Glutamatergic neuron (in vitro differentiated cells): ENCODE data around the gene ADCY5. TPM values are rescaled to one million over a fixed set of nuclear protein-coding genes. Genes with fewer than 3 reads are reported as not detected.

Experiments
- DNase-seq: peaks from one replicate; pipeline ENCODE4 v3.0.0; 2022
- H3K27ac Mint-ChIP-seq: one replicate; pipeline ENCODE4 v1.8.0; 2020; ENCODE audit warnings: mild to moderate bottlenecking, mixed read lengths, inconsistent platforms; ENCODE audit not compliant: unreplicated experiment
- H3K27me3 Mint-ChIP-seq: one replicate; pipeline ENCODE4 v1.8.0; 2020; ENCODE audit warnings: mild to moderate bottlenecking, moderate library complexity, mixed read lengths, inconsistent platforms; ENCODE audit not compliant: unreplicated experiment
- H3K36me3 Mint-ChIP-seq: one replicate; pipeline ENCODE4 v1.8.0; 2020; ENCODE audit warnings: mild to moderate bottlenecking, mixed read lengths, inconsistent platforms; ENCODE audit not compliant: unreplicated experiment
- H3K4me1 Mint-ChIP-seq: one replicate; pipeline ENCODE4 v1.8.0; 2020; ENCODE audit warnings: mild to moderate bottlenecking, low read depth, mixed read lengths, inconsistent platforms; ENCODE audit not compliant: unreplicated experiment
- H3K4me3 Mint-ChIP-seq: one replicate; pipeline ENCODE4 v1.8.0; 2020; ENCODE audit warnings: mild to moderate bottlenecking, mixed read lengths, inconsistent platforms; ENCODE audit not compliant: unreplicated experiment
- H3K9me3 Mint-ChIP-seq: one replicate; pipeline ENCODE4 v1.8.0; 2020; ENCODE audit warnings: mild to moderate bottlenecking, moderate library complexity, mixed read lengths, inconsistent platforms; ENCODE audit not compliant: unreplicated experiment
- CTCF ChIP-seq: fragments of 200-600 bp; sonication (generic); IDR thresholded peaks from one replicate; pipeline ENCODE4 v1.5.0; 2021; ENCODE audit not compliant: partially characterized antibody, unreplicated experiment
- total RNA-seq: library from RNA; stranded (reverse); fragmentation: NEBNext Ultra II Directional; extraction: Animal tissue kit (Norgen Biotek cat#: 25700); gene quantifications from one replicate; pipeline ENCODE4 v1.2.1, GENCODE V29; 2021; ENCODE audit not compliant: unreplicated experiment

Gene ADCY5
- total RNA-seq, 1 donor from 2014 or later = 2.1 TPM

GRCh38 chr3:123397921-123398785 is 50.7 kb downstream of the ADCY5 start:
- H3K4me1 Mint-ChIP-seq = no peaks in the 10 kb centered on the region
- H3K27me3 Mint-ChIP-seq = peaks cover 4% of the 10 kb centered on the region
- DNase-seq = no peak
- no peak overlapping the region for H3K4me3 Mint-ChIP-seq
- H3K9me3 Mint-ChIP-seq = peaks cover 3% of the 10 kb centered on the region
- TF ChIP-seq CTCF = no peak
- no peak overlapping the region for H3K27ac Mint-ChIP-seq
- no peaks in the 10 kb centered on the region for H3K36me3 Mint-ChIP-seq

DNA sequence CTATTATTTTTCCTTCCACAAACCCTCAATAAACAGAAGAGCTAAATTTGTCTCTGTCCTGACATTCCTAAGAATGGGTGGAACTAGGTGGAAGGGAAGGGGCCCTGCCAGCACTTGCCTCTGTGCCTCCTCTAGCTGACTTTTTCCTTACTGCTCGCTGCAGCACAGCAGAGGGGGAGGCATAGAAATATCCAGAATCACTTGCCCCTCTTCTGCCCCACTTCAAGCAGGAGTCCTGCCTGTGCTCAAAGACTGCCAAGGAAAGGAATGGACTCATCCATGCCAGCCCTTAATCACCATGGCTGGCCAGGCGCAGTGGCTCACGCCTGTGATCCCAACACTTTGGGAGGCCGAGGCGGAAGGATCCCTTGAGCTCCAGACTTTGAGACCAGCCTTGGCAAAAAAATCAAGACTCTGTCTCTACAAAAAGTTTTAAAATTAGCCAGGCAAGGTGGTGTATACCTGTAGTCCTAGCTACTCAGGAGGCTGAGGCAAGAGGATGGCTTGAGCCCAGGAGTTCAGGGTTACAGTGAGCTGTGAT is 51.8 kb downstream of the ADCY5 start:
- Mint-ChIP-seq H3K27me3 (peaks cover 4% of the 10 kb centered on the region), H3K9me3 (peaks cover 3% of the 10 kb centered on the region), H3K36me3 (no peaks in the 10 kb centered on the region), H3K4me3 (no peak overlapping the region), H3K27ac (no peak overlapping the region), H3K4me1 (peaks cover 5% of the 10 kb centered on the region)
- DNase-seq = no peak
- TF ChIP-seq CTCF = no peak

GRCh38 chr3:123396171-123397049 is 52.5 kb downstream of the ADCY5 start:
- Mint-ChIP-seq H3K4me3 (no peak overlapping the region), H3K36me3 (no peaks in the 10 kb centered on the region), H3K9me3 (peaks cover 4% of the 10 kb centered on the region), H3K27ac (no peak overlapping the region), H3K27me3 (peaks cover 4% of the 10 kb centered on the region), H3K4me1 (peaks cover 5% of the 10 kb centered on the region)
- no peak for DNase-seq
- TF ChIP-seq CTCF = no peak

GRCh38 chr3:123395235-123395634 is 53.7 kb downstream of the ADCY5 start:
- Mint-ChIP-seq H3K4me3 (no peak overlapping the region), H3K4me1 (peaks cover 12% of the 10 kb centered on the region), H3K9me3 (peaks cover 5% of the 10 kb centered on the region), H3K36me3 (no peaks in the 10 kb centered on the region), H3K27ac (no peak overlapping the region), H3K27me3 (peaks cover 4% of the 10 kb centered on the region)
- TF ChIP-seq CTCF = no peak
- no peak for DNase-seq
